NCI-H82 treated with DMSO at 0.1 percent for 48 hours (cell line): ENCODE measurements around the gene KCNV2.

ENCODE experiments used
- DNase-seq: peaks from one replicate; lab custom pipeline; 2025; ENCODE audit not compliant: unreplicated experiment; lab: John Stamatoyannopoulos, UW

Gene KCNV2

DNA sequence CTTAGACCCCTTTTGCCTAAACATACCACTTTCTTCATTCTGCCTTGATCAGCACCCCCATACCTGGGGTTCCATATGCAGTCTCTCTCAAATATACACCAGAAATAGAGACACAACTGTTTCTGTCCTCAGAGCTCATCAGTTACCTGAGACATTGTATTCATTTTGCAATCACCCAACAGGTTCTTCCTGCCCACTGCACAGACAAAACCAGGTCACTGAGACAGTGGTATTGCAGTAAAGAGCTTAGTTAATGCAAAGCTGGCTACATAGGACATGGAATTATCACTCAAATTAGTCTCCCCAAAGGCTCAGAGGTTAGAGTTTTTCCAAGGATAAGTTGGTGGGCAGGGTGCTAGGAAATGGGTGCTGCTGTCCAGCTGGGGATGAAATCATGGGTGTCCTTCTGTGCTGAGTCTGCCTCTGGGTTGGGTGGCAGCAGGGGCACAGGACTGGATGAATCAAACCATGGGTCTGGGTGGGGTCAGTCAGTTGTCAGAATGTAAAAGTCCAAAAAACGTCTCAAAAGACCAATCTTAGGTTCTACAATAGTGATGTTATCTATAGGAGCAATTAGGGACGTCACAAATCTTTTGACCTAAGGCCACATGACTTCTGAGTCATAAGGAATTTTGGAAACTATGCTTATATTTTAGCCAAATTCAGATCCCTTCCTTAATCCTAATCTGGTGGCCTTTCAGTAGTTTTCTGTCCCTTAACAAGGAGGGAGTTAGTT, 41.0 kb downstream of the KCNV2 start:
- DNase-seq: no peak

DNA sequence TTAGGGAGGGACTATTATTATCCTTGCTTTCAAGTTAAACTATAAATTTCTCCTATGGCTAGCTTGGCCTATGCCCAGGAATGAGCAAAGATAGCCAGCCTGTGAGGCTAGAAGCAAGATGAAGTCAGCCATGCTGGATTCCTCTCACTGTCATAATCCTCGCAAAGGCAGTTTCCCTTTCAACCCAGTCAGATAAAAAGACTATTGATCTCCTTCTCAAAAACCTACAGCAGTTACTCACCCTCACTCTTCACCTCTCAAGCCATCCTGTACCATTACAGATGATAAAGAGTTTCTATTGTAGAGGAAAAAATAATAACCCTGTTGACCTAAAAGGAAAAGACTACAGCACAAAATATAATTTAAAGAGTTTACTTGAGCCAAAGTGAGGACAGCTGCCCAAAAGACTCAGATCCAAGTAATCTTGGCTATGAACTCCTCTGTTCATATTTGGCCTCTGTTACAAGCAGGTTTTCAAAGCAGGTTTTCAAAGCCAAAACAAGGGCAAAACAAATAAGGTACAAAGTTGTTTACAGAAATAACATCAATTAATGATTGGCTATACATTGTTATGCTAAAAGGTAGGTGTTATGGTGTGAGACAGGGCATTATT, 41.7 kb downstream of the KCNV2 start:
- no peak for DNase-seq

GRCh38 chr9:2761424-2761823, 44.1 kb downstream of the KCNV2 start:
- DNase-seq: no peak

DNA sequence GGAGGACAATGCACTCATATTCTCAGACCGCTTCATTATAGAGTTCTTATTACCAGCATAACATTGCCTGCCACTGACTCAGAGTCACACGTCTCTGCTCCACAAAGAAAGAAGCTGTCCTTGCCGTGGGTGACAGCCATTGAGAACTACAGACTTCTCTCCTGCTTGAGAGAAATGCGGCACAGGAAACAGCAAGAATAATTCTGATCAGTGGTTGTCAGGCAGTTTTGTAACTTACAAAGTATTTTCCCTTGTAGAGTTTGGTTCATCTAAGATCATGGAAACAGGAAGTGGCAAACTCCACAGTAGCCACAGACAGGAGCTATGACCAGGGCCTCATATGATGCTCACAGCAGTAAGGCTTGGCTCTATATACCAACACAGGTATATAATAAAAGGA, 47.0 kb downstream of the KCNV2 start:
- no peak for DNase-seq

- no peak for DNase-seq
Measured at GRCh38 chr9:2765250-2765880, 48.1 kb downstream of the KCNV2 start.

DNA sequence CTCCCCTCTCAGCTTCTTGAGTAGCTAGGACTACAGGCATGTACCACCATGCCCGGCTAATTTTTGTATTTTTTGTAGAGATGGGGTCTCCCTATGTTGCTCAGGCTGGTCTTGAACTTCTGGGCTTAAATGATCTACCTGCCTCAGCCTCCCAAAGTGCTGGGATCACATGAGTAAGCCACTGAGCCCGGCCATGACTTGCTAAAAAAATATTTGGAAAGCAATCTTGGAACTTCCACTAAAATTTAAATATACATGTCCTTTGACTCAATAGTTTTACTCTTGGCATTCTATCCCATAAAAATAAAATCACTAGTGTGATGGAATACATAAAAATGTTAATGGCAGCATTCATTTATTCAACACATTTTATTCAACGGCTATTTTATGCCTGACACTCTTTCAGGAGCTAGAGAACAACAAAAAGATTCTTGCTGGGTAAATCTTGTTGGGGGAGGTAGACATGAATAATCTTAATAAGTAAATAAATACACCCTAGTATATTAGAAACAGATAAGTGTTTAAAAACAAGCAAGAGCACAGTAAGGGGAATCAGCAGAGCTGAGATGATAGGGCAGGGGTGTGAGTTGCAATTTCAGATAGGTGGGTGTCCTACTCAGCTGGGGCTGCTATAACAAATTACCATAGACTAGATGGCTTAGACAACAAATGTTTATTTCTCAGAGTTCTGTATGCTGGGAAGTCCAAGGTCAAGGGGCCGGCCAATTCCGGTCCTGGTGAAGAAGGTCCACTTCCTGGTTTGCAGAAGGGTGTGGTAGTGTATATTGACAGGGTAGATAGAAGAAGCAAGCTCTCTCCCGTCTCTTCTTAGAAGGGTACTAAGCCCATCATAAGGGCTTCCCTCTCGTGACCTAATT, 50.7 kb downstream of the KCNV2 start:
- no peak for DNase-seq

DNA sequence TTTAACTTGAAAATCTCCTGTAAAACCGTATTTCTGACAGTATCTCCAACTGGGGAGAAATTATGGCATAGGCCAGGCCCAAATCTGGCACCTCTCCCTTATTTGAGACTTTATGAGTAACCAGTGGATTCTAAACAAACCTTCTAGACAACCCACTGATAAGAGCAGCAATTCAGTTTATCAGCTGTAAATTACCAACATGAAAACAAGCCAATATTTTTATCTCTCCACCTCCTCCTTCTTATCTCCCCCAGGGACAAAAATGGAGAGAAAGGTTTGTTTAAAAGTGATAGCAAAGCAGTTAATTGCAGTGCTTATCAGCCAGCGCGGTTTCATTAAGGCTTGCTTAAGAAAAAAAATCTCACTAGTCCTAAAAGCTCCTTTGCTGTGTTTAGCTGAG, 53.8 kb downstream of the KCNV2 start:
- DNase-seq: no peak

DNA sequence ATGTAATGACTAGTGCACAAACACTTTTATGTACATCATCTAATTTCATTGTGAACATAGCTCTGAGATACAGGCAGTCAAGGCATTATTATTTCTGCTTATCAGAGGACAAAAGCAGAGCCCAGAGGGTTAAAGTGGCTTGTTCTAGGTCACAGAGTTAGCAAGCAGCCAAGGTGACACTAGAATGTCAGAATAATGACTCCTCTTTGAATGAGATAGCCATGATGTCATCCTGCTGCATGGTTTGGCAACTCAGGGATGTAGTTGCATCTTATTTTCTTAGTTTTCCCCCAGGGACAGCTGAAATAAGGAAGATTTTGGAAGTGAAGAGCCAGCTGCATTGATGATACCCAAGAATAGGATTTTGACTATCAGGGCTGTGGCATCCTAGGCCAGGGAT, 54.4 kb downstream of the KCNV2 start:
- DNase-seq: no peak

- DNase-seq: no peak
Measured at GRCh38 chr9:2777454-2777853, 60.1 kb downstream of the KCNV2 start.

GRCh38 chr9:2778816-2779215, 61.5 kb downstream of the KCNV2 start:
- DNase-seq: no peak
